GM18909 (cell line): ENCODE measurements around the gene PLEKHA3.
"Not testable (repeated sequence)": the region's sequence is repeated elsewhere in the genome, so short reads cannot be mapped to it uniquely, and the experiment has no call there.

ENCODE experiments used
- ATAC-seq: cut with Tn5 transposase; IDR thresholded peaks from one replicate; pipeline ENCODE4 v1.9.1; 2021; ENCODE audit warnings: mild to moderate bottlenecking; ENCODE audit not compliant: unreplicated experiment, poor library complexity

Gene PLEKHA3

GRCh38 chr2:178480227-178481181, at the start of gene PLEKHA3:
PLEKHA3 (plus strand) TSS chr2:178480457; CDS start chr2:178480870, 413 bp downstream.
- ATAC-seq, result peak; percentile 70

- ATAC-seq, result no peak
Measured at GRCh38 chr2:178436662-178437061, 43.6 kb upstream of the PLEKHA3 start.

- ATAC-seq, result no peak
Measured at GRCh38 chr2:178441426-178441825, 38.8 kb upstream of the PLEKHA3 start.

- no peak for ATAC-seq
Measured at GRCh38 chr2:178448968-178449661, 31.1 kb upstream of the PLEKHA3 start.

- ATAC-seq, result peak; percentile 5
Measured at GRCh38 chr2:178449700-178450523, 30.3 kb upstream of the PLEKHA3 start.

- ATAC-seq, result peak; percentile 49
Measured at GRCh38 chr2:178450524-178450773, 29.8 kb upstream of the PLEKHA3 start.

GRCh38 chr2:178450774-178451525, 29.3 kb upstream of the PLEKHA3 start, which contains the start of the genes PJVK and PRKRA:
PJVK (plus strand) TSS chr2:178451378; CDS start chr2:178453410, 2,032 bp downstream.
PRKRA (minus strand) TSS chr2:178451175; CDS start chr2:178451030, 145 bp downstream.
- ATAC-seq, result peak; percentile 86

- ATAC-seq, result no peak
Measured at GRCh38 chr2:178452334-178452733, 27.9 kb upstream of the PLEKHA3 start.

- ATAC-seq, result no peak
Measured at GRCh38 chr2:178452870-178453269, 27.4 kb upstream of the PLEKHA3 start.

- ATAC-seq, result no peak
Measured at GRCh38 chr2:178455947-178456346, 24.3 kb upstream of the PLEKHA3 start.

- no peak for ATAC-seq
Measured at GRCh38 chr2:178457390-178457886, 22.8 kb upstream of the PLEKHA3 start.

- no peak for ATAC-seq
Measured at GRCh38 chr2:178469219-178469849, 10.9 kb upstream of the PLEKHA3 start.

- ATAC-seq, result not testable (repeated sequence)
Measured at GRCh38 chr2:178471313-178471712, 8.9 kb upstream of the PLEKHA3 start.

GRCh38 chr2:178473373-178473772, 6.9 kb upstream of the PLEKHA3 start:
- ATAC-seq, result no peak

- no peak for ATAC-seq
Measured at GRCh38 chr2:178473931-178474330, 6.3 kb upstream of the PLEKHA3 start.

GRCh38 chr2:178474560-178474959, 5.7 kb upstream of the PLEKHA3 start:
- ATAC-seq, result no peak

GRCh38 chr2:178476477-178476876, 3.8 kb upstream of the PLEKHA3 start:
- ATAC-seq, result no peak

- no peak for ATAC-seq
Measured at GRCh38 chr2:178477443-178478129, 2.7 kb upstream of the PLEKHA3 start.

GRCh38 chr2:178478130-178478438, 2.2 kb upstream of the PLEKHA3 start:
- no peak for ATAC-seq
